ENCODE measurements around the gene NTN1.

The NTN1 gene

GRCh38 chr17:9002227-9002605 lies 19.1 kb upstream of the NTN1 start:
- DNase-seq (ENCODE audit: low spot score), result no peak
- TF ChIP-seq CTCF (IDR thresholded peaks at IDR 0.05; ENCODE audit: extremely low read depth, missing control alignments), result no peak

- DNase-seq (ENCODE audit: low spot score), result peak; percentile 77
- no peak for TF ChIP-seq CTCF (IDR thresholded peaks at IDR 0.05; ENCODE audit: extremely low read depth, missing control alignments)
Measured at GRCh38 chr17:9002606-9003354, 18.5 kb upstream of the NTN1 start.

- no peak for TF ChIP-seq CTCF (IDR thresholded peaks at IDR 0.05; ENCODE audit: extremely low read depth, missing control alignments)
Measured at GRCh38 chr17:9003355-9004131, 17.8 kb upstream of the NTN1 start.

GRCh38 chr17:9004132-9004960 lies 17.0 kb upstream of the NTN1 start:
- no peak for TF ChIP-seq CTCF (IDR thresholded peaks at IDR 0.05; ENCODE audit: extremely low read depth, missing control alignments)
- DNase-seq (ENCODE audit: low spot score), result peak; percentile 51

More at GRCh38 chr17:9003355-9004131, 17.8 kb upstream of the NTN1 start:
- peak; percentile 58 for DNase-seq (ENCODE audit: low spot score)

GRCh38 chr17:9004961-9005285 lies 16.4 kb upstream of the NTN1 start:
- TF ChIP-seq CTCF (IDR thresholded peaks at IDR 0.05; ENCODE audit: extremely low read depth, missing control alignments), result no peak
- DNase-seq (ENCODE audit: low spot score), result no peak

- no peak for TF ChIP-seq CTCF (IDR thresholded peaks at IDR 0.05; ENCODE audit: extremely low read depth, missing control alignments)
- no peak for DNase-seq (ENCODE audit: low spot score)
Measured at GRCh38 chr17:9006175-9006767, 15.0 kb upstream of the NTN1 start.

Data from GM20000 (cell line).